HG03108 (cell line): Measurements from ENCODE around the gene TFF1.

ENCODE experiments used
- ATAC-seq: cut with Tn5 transposase; IDR thresholded peaks from one replicate; pipeline ENCODE4 v1.9.1; 2021; ENCODE audit warnings: moderate library complexity; ENCODE audit not compliant: unreplicated experiment

Gene TFF1

DNA sequence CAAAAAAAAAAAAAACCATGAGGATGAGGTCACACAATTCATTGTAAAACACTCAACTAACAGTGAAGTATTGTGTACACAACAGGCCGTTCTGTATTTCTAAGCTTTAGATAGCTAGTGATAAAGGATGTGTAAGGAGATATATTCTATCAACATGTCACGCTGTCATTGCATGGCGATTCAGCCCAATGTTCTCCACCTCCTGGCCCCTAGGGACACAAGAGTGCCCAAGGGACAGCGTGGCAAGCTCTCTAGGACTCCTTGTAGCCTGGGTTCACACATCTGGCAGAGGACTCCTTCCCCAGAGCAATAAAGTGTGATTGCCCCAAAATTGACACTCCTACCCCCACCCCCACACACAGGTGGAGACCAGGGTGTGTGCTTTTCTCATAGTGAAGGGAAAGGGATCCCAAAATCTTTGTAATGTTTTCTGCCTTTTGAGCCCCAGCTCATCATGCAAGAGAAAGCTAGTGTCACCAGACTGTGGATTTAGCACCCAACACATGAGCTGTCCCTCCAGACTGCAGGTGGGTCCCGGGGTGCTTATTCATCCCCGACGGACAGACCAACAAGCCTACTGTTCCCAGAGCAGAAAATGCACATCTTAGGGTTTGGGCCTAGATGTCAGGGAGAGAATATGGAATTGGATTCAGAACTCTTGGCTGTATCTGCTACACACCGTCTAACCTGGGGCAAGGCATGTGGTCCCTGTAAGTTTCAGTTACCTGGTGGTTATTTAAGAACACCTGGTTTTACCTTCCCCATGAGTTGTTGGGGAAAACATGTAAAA lies 18.0 kb upstream of the TFF1 start:
- no peak for ATAC-seq

DNA sequence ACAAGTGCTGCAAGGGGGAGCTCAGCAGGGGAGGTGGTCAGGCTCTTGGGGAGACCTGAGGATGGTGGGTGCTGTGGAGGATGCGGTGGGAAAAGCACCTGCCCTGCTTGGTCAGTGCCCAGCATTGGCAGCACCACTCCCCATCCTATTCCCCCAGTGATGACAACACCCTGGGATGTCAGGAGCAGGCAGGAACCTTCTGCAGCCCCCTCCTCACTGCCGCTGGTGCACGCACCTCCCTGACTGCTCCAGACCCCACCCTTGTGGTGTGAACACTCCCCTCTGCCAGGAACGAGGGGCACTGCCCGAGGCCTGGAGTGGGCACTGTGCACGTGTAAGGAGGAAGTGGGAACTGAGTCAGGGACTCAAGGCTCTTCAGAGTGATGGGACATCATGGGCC lies 17.0 kb upstream of the TFF1 start:
- no peak for ATAC-seq

DNA sequence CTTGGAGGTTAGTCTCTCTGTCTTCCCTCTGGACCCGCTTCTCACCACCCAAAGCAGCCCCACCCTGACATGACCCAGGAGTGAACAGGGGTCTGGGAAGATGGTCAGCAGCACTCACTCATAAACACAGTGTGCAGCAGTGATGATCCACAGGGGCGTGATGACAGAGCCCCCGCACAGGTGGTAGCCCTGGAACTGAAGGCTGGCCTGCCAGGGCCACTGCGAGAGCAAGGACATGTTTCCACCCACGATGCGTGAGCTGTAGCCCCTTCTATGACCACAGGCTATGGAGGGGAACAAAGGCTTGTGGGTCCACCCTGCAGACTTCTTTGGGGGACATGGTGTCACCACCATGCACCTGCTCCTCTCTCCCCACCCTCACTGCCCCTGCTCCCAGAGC lies 16.6 kb upstream of the TFF1 start:
- ATAC-seq: no peak

DNA sequence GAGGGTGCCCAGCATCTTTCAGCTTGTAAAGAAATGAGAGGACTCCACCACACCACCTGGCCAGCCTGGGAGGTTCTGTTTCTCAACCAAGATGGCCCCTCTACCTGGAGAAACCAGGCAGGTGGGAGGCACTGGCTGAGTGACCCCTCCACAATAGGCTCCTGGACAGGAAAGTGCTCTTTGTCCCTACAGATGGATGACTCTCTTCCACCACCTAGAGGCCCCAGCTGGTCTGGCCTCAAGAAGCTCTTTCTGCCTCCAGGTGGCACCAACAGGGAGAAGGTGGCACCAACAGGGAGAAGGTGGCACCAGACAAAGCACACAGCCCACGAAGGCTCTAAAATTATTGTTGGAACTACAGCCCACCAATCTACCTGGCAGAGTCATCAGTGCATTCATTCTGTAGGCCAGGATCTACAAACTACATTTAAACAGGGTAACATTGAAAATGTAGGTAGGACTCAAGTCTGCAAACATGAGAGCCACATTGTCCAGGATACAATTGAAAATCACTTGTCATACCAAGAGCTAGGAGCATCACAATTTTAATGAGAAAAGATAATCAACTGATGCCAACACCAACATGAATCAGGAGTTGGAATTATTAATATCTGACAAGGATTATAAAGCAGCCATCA lies 15.1 kb upstream of the TFF1 start:
- no peak for ATAC-seq

DNA sequence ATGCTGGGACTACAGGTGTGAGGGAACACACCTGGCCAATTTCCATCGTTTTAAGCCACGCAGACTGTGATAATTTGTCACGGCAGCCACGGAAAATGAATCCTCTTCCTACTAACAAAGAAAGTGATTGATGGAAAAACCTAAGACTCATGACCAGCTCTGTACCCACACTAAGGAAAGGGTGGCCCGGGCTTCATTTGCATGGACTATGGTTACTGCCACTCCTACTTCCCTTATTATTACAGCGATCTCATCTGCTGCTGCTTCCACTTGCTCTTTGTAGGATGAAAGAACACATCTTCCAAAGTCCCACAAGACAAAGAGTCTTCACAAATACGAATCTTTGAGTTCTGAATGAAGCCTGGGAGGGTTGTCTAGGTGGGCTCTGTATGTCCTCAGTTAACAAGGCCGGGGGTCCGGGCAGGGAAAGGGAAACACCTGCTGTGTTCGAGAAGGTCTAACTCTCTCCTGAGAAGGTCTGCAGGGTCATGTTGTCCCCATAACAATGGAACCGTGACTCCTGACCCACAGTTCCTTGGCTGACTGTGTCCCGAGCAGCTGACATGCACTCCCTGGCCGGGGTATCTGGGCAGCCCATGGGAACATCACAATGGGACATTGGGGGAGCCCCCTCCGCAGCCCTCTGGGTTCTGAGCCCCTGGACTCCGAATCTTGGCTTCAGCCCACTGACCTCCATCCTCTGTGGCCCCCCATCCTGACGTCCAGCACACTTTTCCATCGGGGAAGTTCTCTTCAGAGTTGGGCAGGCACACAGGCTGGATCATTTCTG lies 13.3 kb upstream of the TFF1 start:
- ATAC-seq: no peak

DNA sequence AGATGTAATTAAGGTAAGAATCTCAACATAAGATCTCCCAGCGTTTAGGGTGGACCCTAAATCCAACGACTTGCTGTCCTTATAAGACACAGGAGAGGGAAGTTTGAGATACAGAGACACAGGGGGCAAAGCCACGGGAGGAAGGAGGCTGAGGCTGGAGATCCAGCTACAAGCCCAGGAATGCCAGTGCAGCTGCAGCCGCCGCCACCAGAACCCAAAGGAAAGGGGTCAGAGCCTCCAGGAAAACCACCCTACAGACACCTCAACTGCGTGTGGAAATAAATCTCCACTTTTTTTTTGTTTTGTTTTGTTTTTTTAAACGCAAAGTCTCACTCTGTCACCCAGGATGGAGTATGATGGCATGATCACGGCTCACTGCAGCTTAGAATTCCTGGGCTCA lies 12.1 kb upstream of the TFF1 start:
- ATAC-seq: no peak

DNA sequence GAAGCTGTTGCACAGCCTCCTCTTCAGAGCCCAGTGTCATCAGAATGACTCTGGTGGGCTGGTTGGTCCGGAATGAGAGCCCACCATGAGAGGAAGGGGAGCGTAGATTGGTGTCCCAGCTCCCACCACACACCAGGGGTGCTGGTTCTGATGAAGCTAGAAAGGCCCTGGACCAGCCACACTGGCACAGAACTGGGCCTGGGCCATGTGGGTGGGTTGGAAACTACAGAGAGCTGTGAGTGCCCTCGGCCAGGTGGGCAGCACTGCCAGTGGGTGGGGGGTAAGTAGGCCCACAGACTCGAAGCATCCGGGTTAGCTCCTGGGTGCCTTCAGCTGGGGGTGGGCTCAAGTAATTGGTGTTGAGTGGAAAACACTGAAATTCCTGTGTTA lies 11.6 kb upstream of the TFF1 start:
- ATAC-seq: no peak

DNA sequence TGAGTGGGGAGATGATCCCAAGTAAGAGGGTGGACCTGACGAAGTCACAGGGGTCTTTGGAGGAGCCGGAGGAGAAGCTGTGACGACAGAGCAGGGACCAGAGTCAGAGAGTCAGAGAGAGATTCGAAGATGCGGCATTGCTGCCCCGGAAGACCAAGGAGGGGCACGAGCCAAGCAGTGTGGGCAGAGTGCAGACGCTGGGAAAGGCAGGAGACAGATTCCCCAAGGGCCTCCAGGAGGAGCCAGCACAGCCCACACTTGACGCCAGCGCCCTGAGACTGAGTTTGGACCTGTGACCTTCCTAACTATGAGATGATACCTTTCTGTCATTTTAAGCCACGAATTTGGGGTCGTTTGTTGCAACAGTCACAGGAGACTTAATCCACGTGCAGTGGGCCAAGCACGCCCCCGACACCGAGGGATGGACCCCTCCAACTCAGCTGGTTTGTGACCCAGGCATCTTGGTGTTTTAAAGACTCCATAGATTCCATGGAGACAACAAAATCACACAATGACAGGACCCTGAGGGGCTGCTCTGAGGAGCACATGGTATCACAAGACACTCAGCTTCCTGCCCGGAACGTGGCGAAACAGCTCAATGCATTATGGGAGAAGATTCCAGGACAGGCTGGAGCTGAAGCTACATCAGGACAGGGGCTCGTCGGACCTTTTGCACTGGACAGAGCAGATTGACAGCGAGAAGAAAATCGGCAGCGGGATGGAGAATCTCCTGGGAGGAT lies 11.0 kb upstream of the TFF1 start:
- ATAC-seq: no peak

DNA sequence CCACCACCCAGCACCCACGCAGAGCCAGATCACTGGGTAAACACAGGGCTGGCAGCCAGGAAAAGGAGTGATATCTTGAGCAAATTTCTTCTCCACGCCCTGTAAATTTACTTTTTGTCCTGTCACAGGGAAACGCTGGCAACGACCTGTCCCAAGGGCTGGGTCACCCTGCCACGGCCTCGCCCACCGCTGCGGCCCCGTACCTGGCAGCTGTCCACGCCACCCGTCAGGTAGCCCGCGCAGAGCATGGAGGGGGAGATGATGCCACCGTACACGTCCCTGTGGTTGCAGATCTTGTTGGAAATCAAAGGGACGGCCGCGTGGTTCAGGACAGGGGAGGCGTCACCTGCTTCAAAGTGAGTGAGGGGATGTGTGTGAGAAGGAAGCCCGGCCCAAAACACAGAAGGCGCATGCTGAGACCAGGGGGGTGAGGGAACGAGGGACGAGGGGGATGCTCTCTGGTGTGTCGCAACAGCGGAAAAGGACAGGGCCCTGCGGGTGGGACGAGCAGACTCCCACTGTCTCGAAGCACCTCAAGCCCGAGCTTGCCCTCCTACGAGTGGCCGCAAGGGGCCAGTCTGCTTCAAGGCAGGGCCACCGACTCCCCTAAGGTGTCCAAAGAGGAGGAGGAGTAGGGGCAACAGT lies 10.1 kb upstream of the TFF1 start:
- no peak for ATAC-seq

DNA sequence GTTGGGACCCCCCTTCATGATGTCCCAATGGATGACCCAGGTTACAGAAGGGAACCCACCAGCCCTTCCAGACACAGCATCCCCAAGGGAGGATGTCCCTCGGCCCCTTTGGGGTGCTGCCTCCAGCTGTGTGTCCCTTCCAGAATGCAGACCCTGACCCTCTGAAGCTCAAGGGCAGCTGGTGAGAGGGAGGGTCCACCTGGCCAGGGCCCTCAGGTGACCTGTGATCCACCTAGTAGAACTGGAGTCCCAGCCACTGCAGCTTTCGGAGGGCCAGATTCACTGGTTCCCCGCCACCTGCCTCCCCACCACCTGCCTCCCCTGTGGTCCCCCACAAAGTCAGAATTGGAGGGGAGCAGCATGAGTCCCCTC lies 9.6 kb upstream of the TFF1 start:
- ATAC-seq: no peak

DNA sequence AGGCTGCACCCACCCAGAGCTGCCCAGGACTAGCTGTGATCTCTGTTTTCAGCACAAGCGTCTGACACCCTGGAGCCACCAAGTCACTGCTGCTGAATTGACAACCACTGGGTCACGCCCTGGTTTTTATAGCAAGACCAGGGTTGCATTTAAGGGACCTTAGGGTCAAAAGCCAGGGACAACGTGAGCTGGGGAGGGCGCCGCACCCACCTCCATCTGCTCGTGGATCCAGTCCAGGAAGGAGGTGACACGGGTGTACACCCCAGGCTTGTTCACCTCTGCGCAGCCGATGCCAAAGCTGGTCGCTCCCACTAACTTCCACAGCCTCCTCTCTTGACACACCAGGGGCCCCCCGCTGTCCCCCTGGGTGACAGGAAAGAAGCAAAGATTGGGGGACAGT lies 9.2 kb upstream of the TFF1 start:
- ATAC-seq: no peak

DNA sequence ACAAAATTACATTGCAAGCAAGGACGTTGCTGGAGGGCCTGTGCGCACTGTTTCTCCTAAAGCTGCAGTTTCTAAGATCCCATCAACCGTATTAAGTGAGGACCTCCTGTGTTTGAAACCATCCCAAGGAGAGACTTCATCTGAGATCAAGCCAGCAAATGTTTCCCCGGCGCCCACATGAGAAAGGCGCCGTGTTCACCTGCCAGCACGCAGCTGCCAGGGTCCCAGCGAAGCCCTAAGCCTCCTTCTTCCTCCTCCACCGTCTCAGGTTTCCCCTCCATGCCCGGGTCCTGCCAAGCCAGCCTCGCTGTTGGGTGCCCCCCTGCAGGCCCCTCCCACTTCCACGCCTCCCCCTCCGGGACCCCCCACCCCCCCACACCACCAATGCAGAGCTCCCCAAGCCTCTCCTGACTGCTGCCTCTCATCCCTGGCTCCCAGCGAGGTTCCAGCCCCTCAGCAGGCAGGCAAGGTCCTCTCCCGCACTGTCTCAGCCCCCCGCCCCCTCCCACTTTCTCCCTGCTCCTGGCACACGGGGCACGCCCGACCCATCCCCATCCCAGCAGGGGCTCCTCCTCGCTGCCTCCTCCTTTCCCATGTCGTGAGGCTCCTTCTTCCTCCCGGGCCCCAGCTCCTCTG lies 8.6 kb upstream of the TFF1 start:
- ATAC-seq: no peak

DNA sequence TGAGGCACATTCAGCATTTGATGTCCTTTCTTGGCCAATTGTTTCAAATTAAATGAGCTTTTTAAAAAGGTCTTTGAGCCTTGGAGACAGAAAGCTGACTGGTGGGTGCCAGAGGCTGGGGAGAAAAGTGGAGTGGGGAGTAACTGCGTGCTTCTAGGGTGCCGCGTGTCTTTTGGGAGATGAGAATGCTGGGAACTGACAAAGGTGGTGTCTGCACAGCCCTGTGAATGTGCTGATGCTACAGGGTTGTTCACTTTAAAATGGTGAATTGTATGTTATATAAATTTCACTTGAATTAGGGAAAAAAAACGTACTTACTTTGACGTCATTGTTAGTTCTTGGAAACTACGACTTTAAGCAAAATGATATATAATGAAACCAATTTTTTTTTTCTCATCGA lies 8.1 kb upstream of the TFF1 start:
- ATAC-seq: no peak

DNA sequence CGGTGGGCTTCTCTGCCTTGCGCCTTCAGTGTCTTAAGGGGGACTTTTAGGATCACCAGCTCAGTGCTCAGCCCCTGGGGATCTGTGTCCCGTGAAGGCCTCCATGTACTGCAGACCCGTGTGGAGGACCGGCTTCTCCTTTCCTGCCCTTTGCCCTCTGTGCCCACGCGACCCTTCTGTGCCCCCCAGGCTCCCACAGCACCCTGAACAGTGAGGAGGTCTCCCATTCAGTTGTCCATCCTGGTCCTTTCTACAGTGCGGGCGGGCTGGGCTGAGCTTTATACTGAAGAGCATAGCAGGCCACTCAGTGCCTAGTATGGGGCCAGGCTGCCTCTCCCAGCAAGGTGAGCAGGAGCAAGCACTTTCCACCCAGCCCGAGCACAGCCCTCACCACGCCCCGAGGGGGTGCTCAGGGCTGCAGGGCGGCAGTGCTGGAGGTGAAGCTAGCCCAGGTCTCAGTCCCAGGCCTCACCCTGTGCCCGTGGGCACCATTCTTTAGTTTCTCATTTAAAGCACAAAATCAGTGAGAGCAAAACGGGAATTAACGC lies 7.6 kb upstream of the TFF1 start:
- no peak for ATAC-seq

DNA sequence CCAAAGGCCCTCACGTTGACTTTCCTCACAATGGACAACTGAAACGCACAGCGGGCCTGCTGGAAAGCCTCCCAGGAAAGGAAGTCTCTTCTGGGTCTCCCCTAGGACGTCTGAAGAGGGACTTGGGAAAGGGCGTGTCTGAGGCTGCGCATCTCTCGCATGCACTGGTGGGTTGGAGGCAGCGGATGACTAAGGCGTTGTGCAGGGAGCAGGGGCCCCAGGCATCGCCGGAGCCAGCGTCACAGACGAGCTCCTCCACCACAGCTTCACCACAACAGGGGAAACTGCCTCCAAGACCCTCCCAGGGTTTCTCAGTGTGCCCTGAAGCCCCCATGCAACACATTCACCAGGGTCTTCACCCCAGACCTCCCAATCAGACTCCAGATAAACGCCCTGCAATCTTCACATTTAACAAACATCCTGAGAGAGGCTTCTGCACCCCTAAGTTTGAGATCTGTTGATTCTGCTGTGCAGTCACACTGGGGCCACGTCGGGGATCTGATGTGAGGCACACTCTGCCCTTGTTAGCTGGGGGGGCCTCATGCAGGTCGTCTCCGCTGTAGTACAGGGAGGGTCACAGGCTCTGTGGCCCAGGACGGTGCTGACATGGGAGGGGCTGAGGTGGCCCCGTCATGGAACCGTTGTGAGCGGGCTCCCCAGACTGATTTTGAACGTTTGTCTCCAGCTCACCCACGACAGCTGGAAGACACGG lies 7.0 kb upstream of the TFF1 start:
- no peak for ATAC-seq

DNA sequence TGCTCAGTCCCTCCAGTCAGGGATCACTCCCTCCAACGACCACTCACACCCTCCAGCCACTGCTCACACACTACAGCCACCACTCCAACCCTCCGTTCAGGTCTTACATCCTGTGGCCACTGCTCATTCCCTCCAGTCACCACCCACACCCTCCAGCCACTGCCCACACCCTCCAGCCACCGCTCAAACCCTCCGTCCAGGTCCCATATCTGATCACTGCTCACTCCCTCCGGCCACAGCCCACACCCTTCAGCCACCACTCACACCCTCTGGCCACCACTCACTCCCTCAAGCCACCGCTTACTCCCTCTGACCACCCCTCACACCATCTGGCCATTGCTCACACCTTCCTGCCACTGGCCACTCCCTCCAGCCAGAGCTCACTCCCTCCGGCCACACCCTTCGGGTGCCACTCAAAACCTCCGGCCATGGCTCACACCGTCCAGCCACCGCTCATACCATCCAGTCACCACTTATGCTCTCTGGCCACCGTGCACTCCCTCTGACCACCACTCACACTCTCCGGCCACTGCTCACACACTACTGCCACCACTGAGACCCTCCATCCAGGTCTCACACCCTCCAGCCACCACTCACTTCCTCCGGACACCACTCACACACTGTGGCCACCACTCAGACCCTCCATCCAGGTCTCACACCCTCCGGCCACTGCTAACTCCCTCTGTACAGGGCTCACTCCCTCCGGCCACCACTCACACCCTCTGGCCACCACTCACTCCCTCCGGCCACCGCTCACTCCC lies 4.7 kb upstream of the TFF1 start:
- ATAC-seq: no peak

DNA sequence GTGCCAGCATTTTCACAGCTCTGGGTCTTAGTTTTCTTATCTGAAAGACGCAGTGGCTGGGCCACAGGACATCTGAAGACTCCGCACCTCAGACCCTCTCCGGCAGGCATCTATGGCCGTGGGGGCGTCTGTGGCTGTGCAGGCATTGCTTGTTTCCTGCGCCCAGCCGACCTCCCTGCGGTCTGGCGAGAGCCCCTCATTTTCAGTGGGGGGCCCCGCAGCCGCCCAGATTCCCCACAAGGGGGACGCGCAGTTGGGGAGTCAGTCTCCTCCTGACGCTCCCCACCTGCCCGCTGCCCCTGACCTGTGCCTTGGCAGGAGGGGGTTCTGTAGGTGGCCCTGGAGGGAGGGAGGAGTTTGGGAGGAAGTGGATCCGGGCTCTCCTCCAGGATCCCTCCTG lies 3.5 kb upstream of the TFF1 start:
- ATAC-seq: no peak

DNA sequence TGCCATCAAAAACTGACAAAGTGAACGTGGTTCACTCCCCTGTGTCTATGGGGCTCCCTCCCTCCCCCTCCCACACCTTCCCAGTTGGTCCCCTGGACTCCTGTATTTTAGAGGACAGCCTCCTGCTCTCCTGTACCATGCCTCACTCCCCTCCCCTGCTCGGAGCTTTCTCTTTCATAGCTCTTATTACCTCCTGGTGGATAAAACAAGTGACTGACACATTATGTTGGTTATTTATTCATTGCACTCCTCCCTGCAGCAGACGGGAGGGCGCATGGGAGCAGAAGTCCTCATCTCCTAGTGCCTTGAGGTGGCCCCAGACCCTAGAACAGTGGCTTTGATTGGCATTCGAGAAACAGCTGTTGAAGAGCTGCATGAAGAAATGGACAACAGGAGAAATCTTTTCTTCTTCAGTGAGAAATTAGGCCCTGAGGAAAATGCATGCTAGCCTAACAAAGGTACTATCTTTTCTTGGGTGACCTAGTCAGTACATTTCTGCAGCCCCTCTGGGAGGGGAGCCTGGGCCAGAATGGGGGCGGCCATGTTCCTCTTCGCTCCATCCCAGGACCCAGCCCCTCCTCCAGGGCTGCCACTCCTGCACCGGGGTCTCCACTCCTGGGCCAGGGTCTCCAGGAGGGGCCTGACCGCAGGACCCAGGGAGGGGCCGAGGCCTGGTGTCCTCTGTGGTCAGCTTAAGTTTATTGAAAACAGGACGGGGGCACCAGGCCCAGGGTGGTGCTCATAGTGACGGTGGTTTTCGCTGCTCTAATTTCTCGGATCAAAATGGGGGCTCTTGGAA lies 1.2 kb upstream of the TFF1 start:
- ATAC-seq: no peak
